HepG2 (cell line): ENCODE results near the gene KPNA3. TPM values are rescaled to one million over a fixed set of nuclear protein-coding genes. Genes with fewer than 3 reads are reported as not detected.
A peak's percentile ranks its signal among the peaks of the same experiment; 100 is the strongest.

Experiments used
- ATF2 ChIP-seq: sonication (generic); formaldehyde crosslinking; IDR thresholded peaks from 2 replicates; pipeline ENCODE4 v1.4.0; 2020; ENCODE audit warnings: missing genetic modification reagents
- BRD4 ChIP-seq: sonication (generic); formaldehyde crosslinking; IDR thresholded peaks from 2 replicates; pipeline ENCODE4 v1.4.0; 2020; ENCODE audit warnings: missing genetic modification reagents
- CBX5 ChIP-seq: sonication (generic); formaldehyde crosslinking; IDR thresholded peaks from 2 replicates; pipeline ENCODE4 v1.4.0; 2020; ENCODE audit warnings: missing genetic modification reagents, borderline replicate concordance
- CCDC6 ChIP-seq: sonication (generic); formaldehyde crosslinking; IDR thresholded peaks from 2 replicates; pipeline ENCODE4 v1.8.1; 2022; ENCODE audit warnings: mild to moderate bottlenecking, missing genetic modification reagents, moderate library complexity
- EED ChIP-seq: sonication (generic); formaldehyde crosslinking; IDR thresholded peaks from 2 replicates; pipeline ENCODE4 v1.5.0; 2020; ENCODE audit warnings: mild to moderate bottlenecking, missing genetic modification reagents
- EP300 ChIP-seq, 3 experiments: sonication (generic) in 1 of 3; formaldehyde crosslinking in 1 of 3; IDR thresholded peaks; 2 replicates each; pipeline versions ENCODE4 v1.5.1 to v1.6.1; 2011 to 2020; ENCODE audit warnings: low read depth in 2 of 3, low read length in 2 of 3, borderline replicate concordance in 1 of 3, improper control_type of control experiment in 1 of 3, mild to moderate bottlenecking in 1 of 3, missing genetic modification reagents in 1 of 3, moderate library complexity in 1 of 3
- HNRNPL ChIP-seq: fragments of 200-400 bp; formaldehyde crosslinking; IDR thresholded peaks from 2 replicates; pipeline ENCODE4 v1.6.1; 2017; ENCODE audit warnings: mild to moderate bottlenecking, low read depth, low read length
- HNRNPUL1 ChIP-seq: fragments of 200-400 bp; formaldehyde crosslinking; IDR thresholded peaks from 2 replicates; pipeline ENCODE4 v1.6.1; 2017; ENCODE audit warnings: low read depth, mild to moderate bottlenecking, low read length, moderate library complexity
- HOXA5 ChIP-seq: sonication (generic); formaldehyde crosslinking; IDR thresholded peaks from 2 replicates; pipeline ENCODE4 v1.4.0; 2020; ENCODE audit warnings: missing genetic modification reagents
- JUND ChIP-seq: sonication (generic); formaldehyde crosslinking; IDR thresholded peaks from 2 replicates; pipeline ENCODE4 v1.8.0; 2022; ENCODE audit warnings: mild to moderate bottlenecking, missing genetic modification reagents
- KDM5A ChIP-seq: fragments of 200-600 bp; sonication (generic); IDR thresholded peaks from 2 replicates; pipeline ENCODE4 v1.7.0; 2018; ENCODE audit warnings: antibody characterized with exemption, mild to moderate bottlenecking, low read length, borderline replicate concordance
- NRL ChIP-seq: sonication (generic); formaldehyde crosslinking; IDR thresholded peaks from 2 replicates; pipeline ENCODE4 v1.5.0; 2020; ENCODE audit warnings: missing genetic modification reagents, mild to moderate bottlenecking, moderate library complexity, borderline replicate concordance
- RARA ChIP-seq: IDR thresholded peaks from 2 replicates; pipeline ENCODE4 v1.6.1; 2016; ENCODE audit warnings: missing genetic modification reagents, missing compliant biosample characterization
- RFXANK ChIP-seq: IDR thresholded peaks from 2 replicates; pipeline ENCODE4 v1.6.1; 2016
- RXRA ChIP-seq: sonication (generic); formaldehyde crosslinking; IDR thresholded peaks from 2 replicates; pipeline ENCODE4 v1.5.1; 2020; ENCODE audit warnings: missing genetic modification reagents
- RXRB ChIP-seq: IDR thresholded peaks from 2 replicates; pipeline ENCODE4 v1.6.1; 2016; ENCODE audit warnings: borderline replicate concordance, missing genetic modification reagents, missing compliant biosample characterization
- SALL2 ChIP-seq: sonication (generic); formaldehyde crosslinking; IDR thresholded peaks from 2 replicates; pipeline ENCODE4 v1.8.1; 2023; ENCODE audit warnings: mild to moderate bottlenecking, missing genetic modification reagents, inconsistent platforms
- SP4 ChIP-seq: sonication (generic); formaldehyde crosslinking; IDR thresholded peaks from 2 replicates; pipeline ENCODE4 v1.8.1; 2023; ENCODE audit warnings: mild to moderate bottlenecking, missing genetic modification reagents
- TCF12 ChIP-seq, 2 experiments: fragments of 450-650 bp in 1 of 2; sonication (generic) in 1 of 2; formaldehyde crosslinking in 1 of 2; IDR thresholded peaks; 2 replicates each; pipeline versions ENCODE4 v1.6.1 to v1.8.0; 2017 to 2022; ENCODE audit warnings: antibody characterized with exemption in 1 of 2, mild to moderate bottlenecking in 1 of 2, missing genetic modification reagents in 1 of 2, moderate library complexity in 1 of 2
- TFE3 ChIP-seq: IDR thresholded peaks from 2 replicates; pipeline ENCODE4 v1.6.1; 2016
- ZFP91 ChIP-seq: sonication (generic); formaldehyde crosslinking; IDR thresholded peaks from 2 replicates; pipeline ENCODE4 v1.9.0; 2022; ENCODE audit warnings: missing genetic modification reagents, mild to moderate bottlenecking, borderline replicate concordance
- ZKSCAN1 ChIP-seq: fragments of 150-350 bp; IDR thresholded peaks from 2 replicates; pipeline ENCODE4 v1.6.1; 2014; ENCODE audit warnings: low read length
- ZNF12 ChIP-seq: sonication (generic); formaldehyde crosslinking; IDR thresholded peaks from 2 replicates; pipeline ENCODE4 v1.5.0; 2020; ENCODE audit warnings: missing genetic modification reagents
- ZNF326 ChIP-seq: sonication (generic); formaldehyde crosslinking; IDR thresholded peaks from 2 replicates; pipeline ENCODE4 v1.4.0; 2020; ENCODE audit warnings: missing genetic modification reagents, borderline replicate concordance
- ZNF513 ChIP-seq: sonication (generic); formaldehyde crosslinking; conservative IDR thresholded peaks from 2 replicates; pipeline ENCODE4 v1.5.0; 2020; ENCODE audit warnings: missing genetic modification reagents
- ZNF607 ChIP-seq: sonication (generic); formaldehyde crosslinking; IDR thresholded peaks from 2 replicates; pipeline ENCODE4 v1.5.1; 2020; ENCODE audit warnings: missing genetic modification reagents, mild to moderate bottlenecking, borderline replicate concordance
- polyA plus RNA-seq, 8 experiments: library from polyadenylated mRNA; depleted of rRNA in 3 of 8; stranded (reverse) in 7 of 8; unstranded in 1 of 8; fragments of >200 nt; fragmentation: Illumina TruSeq in 4 of 8; extraction: Trizol in 4 of 8; gene quantifications; 2 replicates each; pipeline versions ENCODE4 v1.2.1 to v1.2.3, GENCODE V29; 2011 to 2016; ENCODE audit warnings: low read depth in 4 of 8, missing spikeins in 1 of 8, mixed read lengths in 1 of 8; ENCODE audit not compliant: insufficient read depth in 1 of 8
- total RNA-seq, 5 experiments: library from RNA; depleted of rRNA; stranded (reverse); fragments of >200 nt; fragmentation: Illumina TruSeq; extraction: Trizol; gene quantifications; 2 replicates each; pipeline ENCODE4 v1.2.3, GENCODE V29; 2016; ENCODE audit warnings: low read depth in 1 of 5

Gene KPNA3
- total and polyA plus RNA-seq, 2 of the 13 experiments (the other 11 are each of a cell fraction or from before 2014, with no cell fraction given), result 13.0 to 28.9 TPM

GRCh38 chr13:49746111-49746510 lies 46.4 kb downstream of the KPNA3 start (continued):
- TF ChIP-seq ZFP91 (CRISPR knock-in tag) (no peak), RFXANK (no peak), ATF2 (CRISPR knock-in tag) (peak; percentile 64; the same call in 1 of the 2 replicates), RARA (CRISPR knock-in tag) (peak; percentile 80), NRL (CRISPR knock-in tag) (no peak), HNRNPL (no peak), CBX5 (CRISPR knock-in tag) (peak; percentile 42; the same call in 1 of the 2 replicates), KDM5A (no peak), ZNF607 (CRISPR knock-in tag) (no peak), SALL2 (CRISPR knock-in tag) (no peak), CCDC6 (CRISPR knock-in tag) (no peak), ZNF12 (CRISPR knock-in tag) (no peak), JUND (no peak), TFE3 (CRISPR knock-in tag) (0 out of 2 replicates have a peak, but pooled peaks have one; percentile 23), ZKSCAN1 (no peak), HNRNPUL1 (no peak), BRD4 (CRISPR knock-in tag) (no peak), HOXA5 (CRISPR knock-in tag) (peak; percentile 60; the same call in 1 of the 2 replicates), EP300 (IDR thresholded peaks at IDR 0.05; ENCODE audit: low read depth in 2 of 2, low read length in 2 of 2) (peak in 1 of 2 experiments; percentile 63; a peak in 2 of 4 replicates), EP300 (CRISPR knock-in tag; IDR thresholded peaks at IDR 0.05; ENCODE audit: borderline replicate concordance) (peak; percentile 60; the same call in 1 of the 2 replicates), TCF12 (IDR thresholded peaks at IDR 0.05) (no peak), TCF12 (CRISPR knock-in tag; IDR thresholded peaks at IDR 0.05) (0 out of 2 replicates have a peak, but pooled peaks have one; percentile 45), ZNF513 (CRISPR knock-in tag) (no peak), RXRB (CRISPR knock-in tag) (peak; percentile 66), RXRA (CRISPR knock-in tag) (peak; percentile 83; the same call in 1 of the 2 replicates), ZNF326 (CRISPR knock-in tag) (no peak), SP4 (no peak), EED (CRISPR knock-in tag) (no peak)
